Measurements from ENCODE around the gene DNAJC1. TPM values are rescaled to one million over a fixed set of nuclear protein-coding genes. Genes with fewer than 3 reads are reported as not detected.

The DNAJC1 gene
- total and polyA plus RNA-seq, 2 donors (not counting 3 experiments of a cell fraction or from before 2014, with no cell fraction given): 11.2 to 19.7 TPM

- H3K9ac ChIP-seq (replicated peaks; ENCODE audit: extremely low read depth, insufficient read depth, low read length): no peak overlapping the region
- no peaks in the 10 kb centered on the region for H3K27me3 ChIP-seq (ENCODE audit: control insufficient read depth in 2 of 2, insufficient read depth in 2 of 2, low read length in 2 of 2)
- no peak for TF ChIP-seq MYC (IDR thresholded peaks at IDR 0.05; ENCODE audit: low read depth, low read length)
- peak; percentile 93 to 95 for TF ChIP-seq CTCF (IDR thresholded peaks at IDR 0.05; ENCODE audit: extremely low read depth in 1 of 2, insufficient read depth in 1 of 2, low read depth in 1 of 2, low read length in 2 of 2)
- DNase-seq (ENCODE audit: low read depth, low spot score) (peak; percentile 78), FAIRE-seq (peak; percentile 77)
- intact Hi-C loops (cut with micrococcal nuclease): loop anchor here (1.0 to 10.0 kb wide), 8 partner anchors 55 to 1253 kb away; no protein-coding TSS in a partner anchor
- peaks cover 3 to 10% of the 10 kb centered on the region in 2 experiments for H3K36me3 ChIP-seq (ENCODE audit: control insufficient read depth in 2 of 2, extremely low read depth in 1 of 2, insufficient read depth in 2 of 2, low read length in 2 of 2)
- no peaks in the 10 kb centered on the region for H3K9me3 ChIP-seq (replicated peaks; ENCODE audit: control insufficient read depth, insufficient read depth, low read length)
- no peak overlapping the region for H3K4me2 ChIP-seq (ENCODE audit: insufficient read depth, low read length)
- H3K4me1 ChIP-seq (ENCODE audit: control insufficient read depth, extremely low read depth, insufficient read depth, low read length): peaks cover 20% of the 10 kb centered on the region
- no TSS peak for BruUV-seq (replicated peaks)
- H2AFZ ChIP-seq (ENCODE audit: low read depth, low read length): no peak overlapping the region
- dilution Hi-C loops (cut with MboI; ENCODE audit: extremely low pct_ligation_motif_present, low sequenced_read_pairs): no loop called here
- ChIA-PET CTCF (interaction anchor here (0.6 to 2.9 kb wide), 23 partner anchors 9 to 653 kb away, joined by 3 to 36 read pairs (median 5); partner anchors contain the start of genes MLLT10 and SKIDA1), POLR2A (interaction anchor here (0.5 kb wide), 1 partner anchor 214 kb away, joined by 3 read pairs; no protein-coding TSS in a partner anchor)
- H3K27ac ChIP-seq (ENCODE audit: insufficient read depth, low read depth, low read length): no peak overlapping the region
- no peak overlapping the region for H3K4me3 ChIP-seq (replicated peaks in 1 of 3; ENCODE audit: insufficient read depth in 1 of 3, low read depth in 1 of 3, low read length in 3 of 3)
- no peaks in the 10 kb centered on the region for H3K9me1 ChIP-seq (replicated peaks; ENCODE audit: control insufficient read depth, extremely low read depth, insufficient read depth, low read length)
- no peaks in the 10 kb centered on the region for H4K20me1 ChIP-seq (replicated peaks; ENCODE audit: control insufficient read depth, extremely low read depth, insufficient read depth, low read length)
- no peaks in the 10 kb centered on the region for H3K79me2 ChIP-seq (ENCODE audit: control insufficient read depth, insufficient read depth, low read length)
Observed at GRCh38 chr10:21732067-21732772, 271.3 kb downstream of the DNAJC1 start.

GRCh38 chr10:21728618-21729017 lies 274.9 kb downstream of the DNAJC1 start:
- dilution Hi-C loops (cut with MboI; ENCODE audit: extremely low pct_ligation_motif_present, low sequenced_read_pairs) (no loop called here), intact Hi-C loops (cut with micrococcal nuclease) (loop anchor here (5.0 kb wide), 1 partner anchor 894 kb away; no protein-coding TSS in a partner anchor)
- Histone ChIP-seq H3K27ac (ENCODE audit: insufficient read depth, low read depth, low read length) (no peak overlapping the region), H4K20me1 (replicated peaks; ENCODE audit: control insufficient read depth, extremely low read depth, insufficient read depth, low read length) (no peaks in the 10 kb centered on the region), H3K9me3 (replicated peaks; ENCODE audit: control insufficient read depth, insufficient read depth, low read length) (no peaks in the 10 kb centered on the region), H3K27me3 (ENCODE audit: control insufficient read depth in 2 of 2, insufficient read depth in 2 of 2, low read length in 2 of 2) (no peaks in the 10 kb centered on the region), H3K4me3 (replicated peaks in 1 of 3; ENCODE audit: insufficient read depth in 1 of 3, low read depth in 1 of 3, low read length in 3 of 3) (no peak overlapping the region), H3K4me1 (ENCODE audit: control insufficient read depth, extremely low read depth, insufficient read depth, low read length) (peaks cover 34% of the 10 kb centered on the region), H3K9ac (replicated peaks; ENCODE audit: extremely low read depth, insufficient read depth, low read length) (no peak overlapping the region), H2AFZ (ENCODE audit: low read depth, low read length) (no peak overlapping the region), H3K79me2 (ENCODE audit: control insufficient read depth, insufficient read depth, low read length) (no peaks in the 10 kb centered on the region), H3K36me3 (ENCODE audit: control insufficient read depth in 2 of 2, extremely low read depth in 1 of 2, insufficient read depth in 2 of 2, low read length in 2 of 2) (peaks cover 0 to 3% of the 10 kb centered on the region in 2 experiments), H3K4me2 (ENCODE audit: insufficient read depth, low read length) (no peak overlapping the region), H3K9me1 (replicated peaks; ENCODE audit: control insufficient read depth, extremely low read depth, insufficient read depth, low read length) (no peaks in the 10 kb centered on the region)
- FAIRE-seq (no peak), DNase-seq (ENCODE audit: low read depth, low spot score) (no peak)
- ChIA-PET CTCF (interaction anchor here (1.9 kb wide), 1 partner anchor 450 kb away, joined by 4 read pairs; no protein-coding TSS in a partner anchor), POLR2A (no interaction called here)
- TF ChIP-seq CTCF (IDR thresholded peaks at IDR 0.05; ENCODE audit: extremely low read depth in 1 of 2, insufficient read depth in 1 of 2, low read depth in 1 of 2, low read length in 2 of 2): no peak
- TF ChIP-seq GATA2 (IDR thresholded peaks at IDR 0.05; ENCODE audit: insufficient read depth, insufficient read length, low read depth, low read length): no peak
- no peak for TF ChIP-seq POLR2A (IDR thresholded peaks at IDR 0.05; ENCODE audit: low read depth, low read length)
- TF ChIP-seq JUN (IDR thresholded peaks at IDR 0.05; ENCODE audit: borderline replicate concordance, insufficient read depth, insufficient read length, low read depth): no peak
- TF ChIP-seq EZH2 (IDR thresholded peaks at IDR 0.05; ENCODE audit: borderline replicate concordance, low read depth, low read length, severe bottlenecking): no peak
- TF ChIP-seq POLR2AphosphoS5 (IDR thresholded peaks at IDR 0.05; ENCODE audit: insufficient read depth, low read depth, low read length): no peak
- TF ChIP-seq MAX (IDR thresholded peaks at IDR 0.05; ENCODE audit: insufficient read depth, insufficient read length): no peak
- BruUV-seq (replicated peaks): no TSS peak

All from endothelial cell of umbilical vein (primary cell).